Stimulated activated CD4-positive, alpha-beta T cell treated with anti-CD3 and anti-CD28 coated beads, Interleukin-15, amount 100 ng/mL, for 1 hour (primary cell): ENCODE results near the gene STX7.

ENCODE experiments used
- DNase-seq, 2 donors: peaks; one replicate each; pipeline ENCODE4 v3.0.0-alpha.2; 2020; ENCODE audit warnings: low read depth in 1 of 2, low spot score in 1 of 2

The STX7 gene

GRCh38 chr6:132414322-132414721 lies 98.6 kb downstream of the STX7 start:
- DNase-seq = no peak

- no peak for DNase-seq
These were observed 99.5 kb downstream of the STX7 start for GRCh38 chr6:132413499-132413802.

DNA sequence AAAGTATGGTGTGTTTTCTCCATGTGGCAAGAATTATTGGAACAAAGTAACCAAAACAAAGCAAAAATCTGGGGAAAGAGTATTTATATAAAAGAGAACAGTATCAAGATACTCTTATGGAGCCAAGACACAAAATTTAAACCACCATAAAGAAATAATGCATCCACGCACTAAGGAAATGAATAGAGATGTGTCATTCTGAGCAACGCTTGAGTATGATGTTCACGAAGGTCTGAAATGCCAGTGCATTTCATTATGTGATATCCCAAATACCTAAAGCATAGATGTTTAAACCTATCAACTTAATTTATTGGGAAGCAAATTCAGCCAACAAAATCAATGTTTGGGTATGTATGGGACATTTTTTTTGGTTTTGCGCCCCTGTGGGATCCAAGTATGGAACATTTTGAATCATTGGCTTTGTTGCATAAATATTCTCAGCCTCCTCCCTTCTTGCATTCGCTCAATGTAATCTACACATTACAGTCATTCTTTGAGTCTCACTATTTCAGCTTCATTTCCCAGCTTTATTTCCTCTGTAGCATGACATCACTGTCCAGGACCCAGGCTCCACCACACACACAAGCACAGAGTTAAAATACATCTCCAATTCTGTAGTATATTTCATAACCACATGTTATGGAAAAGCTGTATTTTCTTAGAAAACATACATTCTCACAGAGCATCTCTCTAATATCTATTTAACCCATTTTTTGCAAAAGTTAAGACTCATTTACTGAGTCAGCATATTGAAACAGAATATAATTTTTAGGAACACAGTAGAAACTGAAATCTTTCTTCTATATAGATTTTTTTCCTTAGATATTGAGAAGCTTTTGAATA lies 100.0 kb downstream of the STX7 start:
- DNase-seq = no peak

DNA sequence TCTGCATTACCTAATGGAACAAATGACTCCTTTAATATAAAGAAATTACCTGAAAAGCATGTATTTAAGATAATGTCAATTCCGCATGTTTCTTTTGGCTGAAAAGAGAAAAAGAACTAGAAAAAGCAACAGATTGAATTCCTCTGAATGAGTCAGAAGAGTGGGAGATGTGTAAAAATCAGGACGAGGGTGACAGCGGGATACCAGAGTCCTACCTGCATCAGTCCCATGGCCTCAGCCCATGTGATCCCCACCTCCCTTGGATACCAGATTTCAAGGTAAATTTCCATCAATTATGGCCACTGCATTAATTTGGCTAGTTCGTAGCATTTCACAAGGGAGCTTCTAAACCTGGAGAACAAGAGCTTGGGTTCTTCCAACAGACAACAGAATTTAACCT lies 101.6 kb downstream of the STX7 start:
- DNase-seq = no peak

DNA sequence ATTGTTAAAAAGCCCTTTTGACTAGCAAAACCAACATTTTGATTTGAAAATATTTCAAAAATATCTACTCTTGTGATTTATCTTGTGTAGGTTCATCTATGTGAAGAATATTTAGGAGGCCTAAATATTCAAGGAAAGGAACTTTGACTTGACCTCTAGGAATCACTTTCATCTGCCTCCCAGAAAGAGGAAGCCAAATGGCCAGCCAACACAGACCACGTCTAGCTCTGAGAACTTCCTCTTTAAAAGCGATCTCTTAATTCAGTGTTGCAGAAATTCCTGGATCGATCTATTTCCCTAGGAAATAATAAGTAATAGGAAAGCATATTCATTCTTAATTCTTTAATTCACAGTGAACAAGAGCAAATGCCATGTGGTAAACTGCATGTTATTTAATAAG lies 102.1 kb downstream of the STX7 start:
- no peak for DNase-seq

GRCh38 chr6:132405143-132405915 lies 107.6 kb downstream of the STX7 start:
- no peak for DNase-seq

- DNase-seq = no peak
These were observed 108.2 kb downstream of the STX7 start for GRCh38 chr6:132404736-132405135.

- DNase-seq = no peak
These were observed 108.6 kb downstream of the STX7 start for GRCh38 chr6:132404330-132404729.

GRCh38 chr6:132401618-132402285 lies 111.2 kb downstream of the STX7 start:
- DNase-seq = no peak

DNA sequence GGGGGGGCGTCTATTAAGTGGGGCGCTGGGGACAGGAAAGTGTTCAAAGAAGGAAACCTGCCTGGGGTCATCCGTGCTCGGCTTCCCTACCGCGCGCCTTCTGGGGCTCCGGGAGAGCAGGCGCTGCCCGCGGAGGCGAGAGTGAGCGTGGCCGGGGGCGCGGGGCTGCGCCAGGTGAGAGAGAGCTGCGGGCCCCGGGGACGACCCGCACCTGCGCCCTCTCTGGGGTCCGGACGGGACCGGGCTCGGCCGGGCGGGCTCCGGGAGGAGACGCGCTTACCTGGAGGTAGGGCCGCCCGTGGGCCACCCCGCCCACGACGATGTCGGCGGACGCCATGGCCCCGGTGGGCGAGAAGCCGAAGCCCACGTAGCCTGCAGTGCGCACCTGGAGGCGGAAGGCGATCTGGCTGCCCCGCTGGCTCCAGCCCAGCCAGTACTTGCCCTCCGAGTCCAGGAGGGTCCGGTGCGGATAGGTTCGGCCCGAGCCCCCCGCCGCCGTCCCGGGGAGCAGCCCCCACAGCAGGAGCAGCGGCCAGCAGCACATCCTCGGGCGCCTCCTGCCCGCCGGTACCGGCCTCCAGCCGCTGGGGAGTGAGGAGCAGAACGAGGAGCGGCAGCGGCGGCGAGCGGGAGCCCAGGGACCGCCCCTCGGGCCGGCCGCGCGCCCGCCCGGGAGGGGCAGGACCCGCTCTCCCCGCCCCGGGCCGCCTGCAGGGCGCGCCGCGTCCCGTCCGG lies 111.9 kb downstream of the STX7 start, which contains the start of gene MOXD1:
TSS of gene MOXD1 (minus strand) at position 593 of the 735 bp plus-strand sequence. CDS start at position 544, 49 bp downstream.
- no peak for DNase-seq

DNA sequence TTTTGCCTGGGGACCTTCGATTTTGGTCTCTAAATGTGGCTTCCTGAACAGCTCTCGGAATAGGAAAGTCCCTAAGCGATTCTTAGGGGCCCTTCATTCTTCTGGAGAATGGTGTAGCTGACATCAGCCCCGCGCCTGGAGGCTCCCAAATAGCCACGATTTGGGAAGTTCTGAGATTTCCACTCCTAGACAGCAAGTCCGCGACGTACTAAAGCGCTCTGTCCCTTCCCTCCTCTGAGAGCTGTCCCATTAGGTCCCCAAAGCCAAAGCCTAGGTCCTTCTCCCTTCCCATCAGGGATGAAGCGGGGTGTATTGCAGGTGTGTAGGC lies 112.4 kb downstream of the STX7 start:
- DNase-seq = no peak

- DNase-seq = no peak
These were observed 113.4 kb downstream of the STX7 start for GRCh38 chr6:132399376-132400074.
